LNCaP clone FGC (cell line): ENCODE results near the gene TTC3.

Experiments
- DNase-seq: peaks from one replicate; pipeline ENCODE4 v3.0.0-alpha.2; 2011; ENCODE audit warnings: low read depth
- H3K4me3 ChIP-seq: 2 replicates; pipeline ENCODE4 v1.5.1; 2011; ENCODE audit warnings: mild to moderate bottlenecking, low read depth, low read length, control low read depth
- TF ChIP-seq, protein P1 (sequence below): IDR thresholded peaks from 2 replicates; pipeline ENCODE4 v1.5.1; 2012; ENCODE audit warnings: mild to moderate bottlenecking; ENCODE audit not compliant: control insufficient read depth, insufficient read depth; ENCODE audit errors: extremely low read depth

TTC3 gene

DNA sequence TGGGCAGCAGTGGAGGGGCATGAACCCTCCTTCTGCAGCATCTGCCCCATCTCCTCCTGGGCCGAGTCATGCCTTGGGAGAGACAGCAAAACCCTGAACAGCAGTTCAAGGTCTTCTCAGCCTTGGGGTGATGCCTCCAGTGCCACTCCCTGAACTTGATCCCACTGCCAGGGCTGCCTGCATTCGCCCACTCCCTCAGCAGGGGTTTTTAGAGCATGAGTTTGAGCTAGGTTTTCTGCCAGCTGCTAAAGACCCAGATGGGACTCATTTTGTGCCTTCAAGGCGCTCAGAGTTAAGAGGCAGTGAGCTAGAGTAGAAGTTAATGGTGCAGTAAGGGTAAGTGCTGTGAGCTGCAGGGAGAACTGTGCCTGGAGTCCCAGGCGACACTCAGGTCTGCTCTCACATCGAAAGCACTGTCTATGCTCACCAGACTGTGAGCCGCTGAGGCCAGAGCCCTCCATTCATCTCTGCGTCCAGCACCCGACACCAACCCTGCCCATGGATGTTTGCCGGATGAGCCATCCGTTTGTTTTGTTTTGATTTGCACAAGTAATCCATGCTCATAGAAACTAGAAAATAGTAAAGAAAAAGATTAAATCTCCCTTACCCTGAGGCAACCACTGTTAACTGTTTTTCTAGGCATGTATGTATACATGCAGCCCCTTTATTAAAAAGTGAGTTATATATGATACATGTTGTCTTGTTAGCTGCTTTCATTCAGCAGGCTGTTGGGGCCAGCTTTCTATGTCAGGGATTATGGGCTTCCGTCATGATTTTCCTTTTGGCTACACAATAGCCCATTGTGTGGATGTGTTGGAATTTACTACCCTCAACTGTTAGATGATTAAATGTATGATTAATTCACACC is 126.2 kb downstream of the TTC3 start:
- DNase-seq: no peak
- no peak overlapping the region for H3K4me3 ChIP-seq
- TF ChIP-seq, protein P1, sequence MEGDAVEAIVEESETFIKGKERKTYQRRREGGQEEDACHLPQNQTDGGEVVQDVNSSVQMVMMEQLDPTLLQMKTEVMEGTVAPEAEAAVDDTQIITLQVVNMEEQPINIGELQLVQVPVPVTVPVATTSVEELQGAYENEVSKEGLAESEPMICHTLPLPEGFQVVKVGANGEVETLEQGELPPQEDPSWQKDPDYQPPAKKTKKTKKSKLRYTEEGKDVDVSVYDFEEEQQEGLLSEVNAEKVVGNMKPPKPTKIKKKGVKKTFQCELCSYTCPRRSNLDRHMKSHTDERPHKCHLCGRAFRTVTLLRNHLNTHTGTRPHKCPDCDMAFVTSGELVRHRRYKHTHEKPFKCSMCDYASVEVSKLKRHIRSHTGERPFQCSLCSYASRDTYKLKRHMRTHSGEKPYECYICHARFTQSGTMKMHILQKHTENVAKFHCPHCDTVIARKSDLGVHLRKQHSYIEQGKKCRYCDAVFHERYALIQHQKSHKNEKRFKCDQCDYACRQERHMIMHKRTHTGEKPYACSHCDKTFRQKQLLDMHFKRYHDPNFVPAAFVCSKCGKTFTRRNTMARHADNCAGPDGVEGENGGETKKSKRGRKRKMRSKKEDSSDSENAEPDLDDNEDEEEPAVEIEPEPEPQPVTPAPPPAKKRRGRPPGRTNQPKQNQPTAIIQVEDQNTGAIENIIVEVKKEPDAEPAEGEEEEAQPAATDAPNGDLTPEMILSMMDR: no peak

DNA sequence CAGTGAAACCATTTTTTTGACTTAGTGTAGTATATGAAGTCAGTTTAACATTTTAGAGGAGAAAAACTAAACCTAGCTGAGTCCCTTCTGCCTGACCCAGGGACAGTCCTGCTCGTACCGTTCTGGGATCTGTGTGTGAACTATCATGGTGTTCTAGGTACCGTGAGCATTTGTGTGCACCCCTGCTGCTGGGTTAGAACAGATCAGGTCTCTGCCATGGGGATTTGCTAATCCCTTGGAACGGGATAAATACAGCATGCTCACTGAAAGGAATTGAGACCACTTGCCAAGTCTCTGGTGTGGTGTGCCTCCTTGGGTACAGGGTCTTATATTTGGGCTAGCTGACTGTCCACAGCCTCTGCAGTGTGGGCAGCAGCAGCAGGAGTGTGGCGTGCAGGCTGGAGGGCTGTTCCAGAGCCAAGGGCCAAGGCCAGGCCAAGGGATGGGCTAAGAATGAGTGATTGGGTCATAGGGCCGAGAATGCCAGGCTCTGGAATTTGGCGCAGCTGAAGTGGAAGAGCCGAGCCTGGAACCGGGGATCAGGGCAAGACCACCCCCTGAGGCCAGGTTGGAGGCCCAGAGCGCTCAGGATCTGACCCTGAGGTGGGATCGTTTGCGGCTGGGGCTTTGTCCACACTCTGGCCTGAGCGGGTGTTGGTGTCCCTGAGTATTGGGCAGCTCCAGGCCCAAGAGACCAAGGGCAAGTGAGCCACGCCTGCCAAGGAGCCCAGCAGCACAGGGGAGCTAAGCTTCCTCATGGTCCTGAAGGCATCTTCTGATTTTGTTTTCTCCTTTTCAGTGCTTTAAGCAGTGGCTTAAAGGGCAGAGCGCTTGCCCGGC is 127.8 kb downstream of the TTC3 start:
- TF ChIP-seq, protein P1: no peak
- DNase-seq: no peak
- H3K4me3 ChIP-seq: no peak overlapping the region

DNA sequence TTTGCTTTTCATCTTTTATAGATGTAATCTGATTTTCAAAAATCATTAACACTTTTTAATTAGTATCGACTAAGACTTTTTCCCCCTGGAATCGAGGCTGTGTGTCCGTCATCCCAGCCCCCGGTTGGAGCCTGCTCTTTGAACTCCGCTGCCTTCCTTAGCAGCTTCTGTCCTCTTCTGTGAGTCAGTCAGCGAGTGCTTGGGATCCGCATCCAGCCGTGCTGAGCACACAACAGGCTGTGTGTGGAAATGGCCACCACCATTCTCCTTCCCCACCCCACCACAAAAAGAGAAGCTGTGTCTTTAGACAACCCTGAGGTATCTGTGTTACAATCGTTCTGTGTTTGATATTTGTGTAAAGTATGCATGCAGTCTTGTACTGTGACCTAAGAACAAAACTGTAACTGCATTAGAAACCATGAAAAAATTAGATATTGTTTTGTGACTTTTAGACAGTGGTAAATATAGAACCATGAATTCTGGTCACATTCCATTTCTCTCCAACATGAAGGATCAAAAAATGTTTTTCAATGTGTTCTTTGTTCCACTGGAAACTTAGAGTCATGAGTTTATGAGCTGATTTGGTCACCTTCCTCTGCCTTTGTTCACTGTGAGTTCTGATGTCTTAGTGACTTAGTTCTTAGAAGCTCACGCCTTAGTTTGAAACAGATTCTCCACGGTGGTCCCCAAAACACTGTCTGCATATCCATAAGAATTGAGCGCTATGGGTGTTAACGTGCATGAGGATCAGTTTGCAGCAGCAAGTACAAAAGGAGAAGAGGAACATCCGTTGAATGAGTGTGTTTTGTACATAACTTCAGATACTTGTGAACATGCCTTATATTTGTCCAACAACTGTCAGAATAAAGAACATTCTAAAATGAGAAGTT is 129.4 kb downstream of the TTC3 start:
- TF ChIP-seq, protein P1: no peak
- no peak overlapping the region for H3K4me3 ChIP-seq

GRCh38 chr21:37204580-37204979 is 131.5 kb downstream of the TTC3 start:
- TF ChIP-seq, protein P1: no peak
- no peak for DNase-seq
- no peak overlapping the region for H3K4me3 ChIP-seq

More for the DNA sequence above, 129.4 kb downstream of the TTC3 start:
- DNase-seq: no peak

GRCh38 chr21:37206496-37206895 is 133.4 kb downstream of the TTC3 start:
- DNase-seq: no peak
- TF ChIP-seq, protein P1: no peak
- no peak overlapping the region for H3K4me3 ChIP-seq

- H3K4me3 ChIP-seq: no peak overlapping the region
- no peak for DNase-seq
Measured at GRCh38 chr21:37207441-37208009, 134.5 kb downstream of the TTC3 start.

More at GRCh38 chr21:37207441-37208009, 134.5 kb downstream of the TTC3 start:
- TF ChIP-seq, protein P1: no peak
